Naive thymus-derived CD4-positive, alpha-beta T cell (primary cell): Measurements from ENCODE around the gene EFNA2. TPM values are rescaled to one million over a fixed set of nuclear protein-coding genes. Genes with fewer than 3 reads are reported as not detected.
"Not testable (repeated sequence)": the region's sequence is repeated elsewhere in the genome, so short reads cannot be mapped to it uniquely, and the experiment has no call there.

Experiments used
- ATAC-seq: fragments of 150-1000 bp; cut with Tn5 transposase; 2 replicates; pipeline ENCODE4 v1.10.0; 2021; ENCODE audit warnings: mild to moderate bottlenecking, moderate library complexity
- CTCF ChIA-PET: fragments of 350-600 bp; sonication (Branson Sonifier 250); formaldehyde crosslinking; loops from one replicate; lab custom pipeline; 2021; ENCODE audit warnings: antibody characterized with exemption; lab: Charles Lee
- POLR2A ChIA-PET: fragments of 350-600 bp; sonication (Branson Sonifier 250); formaldehyde crosslinking; loops from one replicate; lab custom pipeline; 2021; ENCODE audit warnings: antibody characterized with exemption, inconsistent platforms; lab: Charles Lee
- DNase-seq, 9 donors: peaks; one replicate each; pipeline versions ENCODE4 v3.0.0 to v3.0.0-alpha.2; 2020 to 2022; ENCODE audit warnings: mixed read lengths in 1 of 9
- H3K27ac ChIP-seq: one replicate; pipeline ENCODE4 v1.7.0; 2013; ENCODE audit warnings: mild to moderate bottlenecking, low read depth, low read length, moderate library complexity
- H3K27me3 ChIP-seq, 2 donors: one replicate each; pipeline ENCODE4 v1.7.0; 2013; ENCODE audit warnings: low read length in 2 of 2, mild to moderate bottlenecking in 2 of 2, moderate library complexity in 2 of 2; ENCODE audit not compliant: control insufficient read depth in 2 of 2, insufficient read depth in 2 of 2
- H3K36me3 ChIP-seq, 3 experiments: 1 replicate in 2 of 3; 2 replicates in 1 of 3; pipeline ENCODE4 v1.7.0; 2013; ENCODE audit warnings: low read length in 3 of 3, mild to moderate bottlenecking in 3 of 3, moderate library complexity in 1 of 3; ENCODE audit not compliant: insufficient read depth in 3 of 3, control insufficient read depth in 2 of 3
- H3K4me1 ChIP-seq, 2 donors: one replicate each; pipeline ENCODE4 v1.7.0; 2013; ENCODE audit warnings: low read length in 2 of 2, mild to moderate bottlenecking in 2 of 2, moderate library complexity in 1 of 2; ENCODE audit not compliant: control insufficient read depth in 2 of 2, insufficient read depth in 2 of 2
- H3K4me3 ChIP-seq: 2 replicates; pipeline ENCODE4 v1.7.0; 2013; ENCODE audit warnings: mild to moderate bottlenecking, low read length
- H3K9me3 ChIP-seq, 3 experiments: 1 replicate in 2 of 3; 2 replicates in 1 of 3; pipeline ENCODE4 v1.7.0; 2013; ENCODE audit warnings: low read length in 3 of 3; ENCODE audit not compliant: control insufficient read depth in 2 of 3
- H3K27ac Mint-ChIP-seq, 9 donors: one replicate each; pipeline ENCODE4 v1.8.0; 2020 to 2022; ENCODE audit warnings: mixed read lengths in 9 of 9, mild to moderate bottlenecking in 8 of 9, moderate library complexity in 5 of 9, inconsistent platforms in 2 of 9
- H3K27me3 Mint-ChIP-seq, 5 donors: one replicate each; pipeline ENCODE4 v1.8.0; 2021 to 2022; ENCODE audit warnings: mixed read lengths in 5 of 5, mild to moderate bottlenecking in 1 of 5
- H3K36me3 Mint-ChIP-seq, 5 donors: one replicate each; pipeline ENCODE4 v1.8.0; 2020 to 2022; ENCODE audit warnings: mixed read lengths in 5 of 5, mild to moderate bottlenecking in 3 of 5, inconsistent platforms in 1 of 5
- H3K4me1 Mint-ChIP-seq, 7 donors: one replicate each; pipeline ENCODE4 v1.8.0; 2020 to 2022; ENCODE audit warnings: mixed read lengths in 7 of 7, mild to moderate bottlenecking in 3 of 7, inconsistent platforms in 1 of 7
- H3K4me3 Mint-ChIP-seq, 10 donors: one replicate each; pipeline ENCODE4 v1.8.0; 2020 to 2022; ENCODE audit warnings: mild to moderate bottlenecking in 10 of 10, mixed read lengths in 10 of 10, moderate library complexity in 6 of 10, inconsistent platforms in 2 of 10
- H3K9me3 Mint-ChIP-seq, 11 donors: one replicate each; pipeline ENCODE4 v1.8.0; 2020 to 2022; ENCODE audit warnings: mixed read lengths in 11 of 11, mild to moderate bottlenecking in 4 of 11, inconsistent platforms in 1 of 11, moderate library complexity in 1 of 11
- intact Hi-C, 2 donors: fragments of 100-400 bp; cut with micrococcal nuclease; formaldehyde crosslinking; loops; one replicate each; pipeline ENCODE4 v1.15.1; 2023
- polyA plus RNA-seq, 2 donors: library from polyadenylated mRNA; unstranded; fragments of 300-500 nt; fragmentation: Illumina TruSeq; gene quantifications; one replicate each; pipeline ENCODE4 v1.2.3, GENCODE V29; 2021
- total RNA-seq, 6 experiments: library from RNA in 5 of 6; stranded (reverse) in 5 of 6; gene quantifications; 1 replicate in 5 of 6; 2 replicates in 1 of 6; pipeline ENCODE4 v1.2.3 and lab custom pipeline; 2021 to 2026

Gene EFNA2
- total and polyA plus RNA-seq, 7 experiments from 2014 or later, result not detected

GRCh38 chr19:1302533-1303239 is 17.0 kb downstream of the EFNA2 start:
- H3K27ac ChIP-seq, result no peak overlapping the region
- peaks cover 0 to 2% (median 0%) of the 10 kb centered on the region in 11 donors for H3K9me3 Mint-ChIP-seq

GRCh38 chr19:1304197-1304924 is 18.7 kb downstream of the EFNA2 start:
- POLR2A ChIA-PET, result no interaction called here
- H3K27me3 Mint-ChIP-seq, result no peaks in the 10 kb centered on the region
- no peak for ATAC-seq
- Histone ChIP-seq H3K4me3 (no peak overlapping the region), H3K36me3 (no peaks in the 10 kb centered on the region), H3K27me3 (no peaks in the 10 kb centered on the region), H3K4me1 (no peaks in the 10 kb centered on the region), H3K9me3 (no peaks in the 10 kb centered on the region), H3K27ac (no peak overlapping the region)
- intact Hi-C loops, result no loop called here
- H3K9me3 Mint-ChIP-seq, result no peaks in the 10 kb centered on the region
- no peak overlapping the region for H3K4me3 Mint-ChIP-seq
- no peak for DNase-seq
- no peak overlapping the region for H3K27ac Mint-ChIP-seq
- no peaks in the 10 kb centered on the region for H3K36me3 Mint-ChIP-seq
- CTCF ChIA-PET, result no interaction called here
- H3K4me1 Mint-ChIP-seq, result peaks cover 0 to 2% (median 0%) of the 10 kb centered on the region in 7 donors

More at GRCh38 chr19:1302533-1303239, 17.0 kb downstream of the EFNA2 start:
- no peaks in the 10 kb centered on the region for H3K4me1 ChIP-seq
- H3K9me3 ChIP-seq, result no peaks in the 10 kb centered on the region
- DNase-seq, result no peak
- Mint-ChIP-seq H3K27me3 (no peaks in the 10 kb centered on the region), H3K4me1 (peaks cover 0 to 2% (median 0%) of the 10 kb centered on the region in 7 donors), H3K36me3 (no peaks in the 10 kb centered on the region), H3K27ac (no peak overlapping the region), H3K4me3 (no peak overlapping the region)
- H3K27me3 ChIP-seq, result no peaks in the 10 kb centered on the region
- ATAC-seq, result no peak
- no peak overlapping the region for H3K4me3 ChIP-seq
- intact Hi-C loops, result no loop called here
- POLR2A ChIA-PET, result no interaction called here
- CTCF ChIA-PET, result no interaction called here
- H3K36me3 ChIP-seq, result no peaks in the 10 kb centered on the region

- DNase-seq, H3K4me3 ChIP-seq, H3K4me1 Mint-ChIP-seq, H3K9me3 Mint-ChIP-seq, ATAC-seq, H3K27me3 ChIP-seq, H3K36me3 Mint-ChIP-seq, CTCF ChIA-PET, H3K27ac Mint-ChIP-seq, H3K27me3 Mint-ChIP-seq, H3K9me3 ChIP-seq, intact Hi-C loops, H3K36me3 ChIP-seq, POLR2A ChIA-PET, H3K4me3 Mint-ChIP-seq, H3K4me1 ChIP-seq, H3K27ac ChIP-seq: not testable (repeated sequence)
Measured at GRCh38 chr19:1305354-1305753, 19.7 kb downstream of the EFNA2 start.

- no peak overlapping the region for H3K27ac ChIP-seq
- intact Hi-C loops, result no loop called here
Measured at GRCh38 chr19:1307320-1307719, 21.6 kb downstream of the EFNA2 start.

GRCh38 chr19:1307755-1308303 is 22.2 kb downstream of the EFNA2 start:
- CTCF ChIA-PET, result no interaction called here
- Mint-ChIP-seq H3K27me3 (no peaks in the 10 kb centered on the region), H3K36me3 (no peaks in the 10 kb centered on the region), H3K4me3 (peak overlapping the region in 2 of 10 donors; percentile 29 to 53), H3K4me1 (peaks cover 0 to 2% (median 0%) of the 10 kb centered on the region in 7 donors), H3K27ac (no peak overlapping the region), H3K9me3 (no peaks in the 10 kb centered on the region)
- DNase-seq, result no peak
- POLR2A ChIA-PET, result no interaction called here
- H3K4me1 ChIP-seq, result no peaks in the 10 kb centered on the region
- H3K27ac ChIP-seq, result no peak overlapping the region
- H3K36me3 ChIP-seq, result no peaks in the 10 kb centered on the region
- intact Hi-C loops, result no loop called here
- no peaks in the 10 kb centered on the region for H3K27me3 ChIP-seq
- no peaks in the 10 kb centered on the region for H3K9me3 ChIP-seq
- no peak for ATAC-seq
- H3K4me3 ChIP-seq, result no peak overlapping the region

More at GRCh38 chr19:1307320-1307719, 21.6 kb downstream of the EFNA2 start:
- Histone ChIP-seq H3K4me3 (no peak overlapping the region), H3K27me3 (no peaks in the 10 kb centered on the region), H3K9me3 (no peaks in the 10 kb centered on the region), H3K4me1 (no peaks in the 10 kb centered on the region), H3K36me3 (no peaks in the 10 kb centered on the region)
- H3K27me3 Mint-ChIP-seq, result no peaks in the 10 kb centered on the region
- no peaks in the 10 kb centered on the region for H3K36me3 Mint-ChIP-seq
- ChIA-PET CTCF (no interaction called here), POLR2A (no interaction called here)
- H3K4me3 Mint-ChIP-seq, result peak overlapping the region in 2 of 10 donors; percentile 29 to 53
- H3K27ac Mint-ChIP-seq, result no peak overlapping the region
- DNase-seq (no peak), ATAC-seq (no peak)
- no peaks in the 10 kb centered on the region for H3K9me3 Mint-ChIP-seq
- peaks cover 0 to 2% (median 0%) of the 10 kb centered on the region in 7 donors for H3K4me1 Mint-ChIP-seq

GRCh38 chr19:1308718-1309117 is 23.0 kb downstream of the EFNA2 start:
- no peaks in the 10 kb centered on the region for H3K27me3 ChIP-seq
- no peaks in the 10 kb centered on the region for H3K9me3 ChIP-seq
- Mint-ChIP-seq H3K36me3 (no peaks in the 10 kb centered on the region), H3K9me3 (no peaks in the 10 kb centered on the region), H3K27ac (no peak overlapping the region), H3K4me3 (no peak overlapping the region), H3K27me3 (no peaks in the 10 kb centered on the region), H3K4me1 (peaks cover 0 to 2% (median 0%) of the 10 kb centered on the region in 7 donors)
- H3K36me3 ChIP-seq, result no peaks in the 10 kb centered on the region
- CTCF ChIA-PET, result no interaction called here
- no peaks in the 10 kb centered on the region for H3K4me1 ChIP-seq
- H3K4me3 ChIP-seq, result no peak overlapping the region
- intact Hi-C loops, result no loop called here
- POLR2A ChIA-PET, result no interaction called here
- ATAC-seq (no peak), DNase-seq (no peak)
- no peak overlapping the region for H3K27ac ChIP-seq
